HUDEP-2 (cell line): ENCODE data around the gene HPCAL4.
A peak's percentile ranks its signal among the peaks of the same experiment; 100 is the strongest.

ENCODE experiments used
- DNase-seq, 76 experiments: peaks; one replicate each; lab custom pipeline; 2025; ENCODE audit not compliant: unreplicated experiment in 76 of 76; lab: John Stamatoyannopoulos, UW

HPCAL4 gene

GRCh38 chr1:39653546-39654031 is 37.6 kb downstream of the HPCAL4 start:
- peak in 64 of 76 experiments; percentile 3 to 72 (median 40) for DNase-seq

GRCh38 chr1:39652554-39652953 is 38.7 kb downstream of the HPCAL4 start:
- no peak for DNase-seq

GRCh38 chr1:39652105-39652504 is 39.1 kb downstream of the HPCAL4 start:
- no peak for DNase-seq

GRCh38 chr1:39650431-39650830 is 40.8 kb downstream of the HPCAL4 start:
- DNase-seq: no peak

GRCh38 chr1:39649636-39650185 is 41.5 kb downstream of the HPCAL4 start:
- DNase-seq: no peak

GRCh38 chr1:39648496-39648895 is 42.7 kb downstream of the HPCAL4 start:
- no peak for DNase-seq

GRCh38 chr1:39647247-39647646 is 44.0 kb downstream of the HPCAL4 start:
- DNase-seq: no peak

- no peak for DNase-seq
Measured at GRCh38 chr1:39646232-39647081, 44.8 kb downstream of the HPCAL4 start.

- no peak for DNase-seq
Measured at GRCh38 chr1:39645411-39646043, 45.7 kb downstream of the HPCAL4 start.

- DNase-seq: no peak
Measured at GRCh38 chr1:39643705-39644104, 47.5 kb downstream of the HPCAL4 start.

GRCh38 chr1:39642796-39643195 is 48.4 kb downstream of the HPCAL4 start:
- DNase-seq: no peak

GRCh38 chr1:39640861-39641260 is 50.4 kb downstream of the HPCAL4 start:
- no peak for DNase-seq

- DNase-seq: peak in 33 of 76 experiments; percentile 2 to 62 (median 18)
Measured at GRCh38 chr1:39639305-39640130, 51.7 kb downstream of the HPCAL4 start, which contains the start of gene HEYL. Gene HEYL (minus strand): TSS chr1:39639643. CDS start chr1:39639625, 18 bp downstream.

- DNase-seq: no peak
Measured at GRCh38 chr1:39638965-39639304, 52.3 kb downstream of the HPCAL4 start.

- no peak for DNase-seq
Measured at GRCh38 chr1:39637361-39637760, 53.9 kb downstream of the HPCAL4 start.

GRCh38 chr1:39635871-39636210 is 55.4 kb downstream of the HPCAL4 start:
- DNase-seq: no peak

GRCh38 chr1:39635205-39635870 is 55.9 kb downstream of the HPCAL4 start:
- DNase-seq: no peak

GRCh38 chr1:39633422-39633821 is 57.8 kb downstream of the HPCAL4 start:
- DNase-seq: no peak

GRCh38 chr1:39632682-39633417 is 58.4 kb downstream of the HPCAL4 start:
- DNase-seq: no peak

- DNase-seq: no peak
Measured at GRCh38 chr1:39632323-39632681, 58.9 kb downstream of the HPCAL4 start.
